Measurements from ENCODE around the gene AHSG. TPM values are rescaled to one million over a fixed set of nuclear protein-coding genes. Genes with fewer than 3 reads are reported as not detected.

Gene AHSG
- total RNA-seq, 1 experiment from 2014 or later: not detected

Other genes with a start within 250 kb of the AHSG start
- 0.63 and 0.81 TPM in 2 replicates for gene CRYGS, start 68.7 kb upstream of the AHSG start, total RNA-seq (2014; rRNA removed; shearing (Covaris generic))
- gene TBCCD1, start 45.7 kb upstream of the AHSG start, total RNA-seq (2014; rRNA removed; shearing (Covaris generic)): 9.6 and 12.2 TPM in 2 replicates
- 152 and 170 TPM in 2 replicates for gene DNAJB11, start 42.3 kb upstream of the AHSG start, total RNA-seq (2014; rRNA removed; shearing (Covaris generic))
- gene FETUB, start 27.3 kb downstream of the AHSG start, total RNA-seq (2014; rRNA removed; shearing (Covaris generic)): not detected in 2 replicates
- not detected in 2 replicates for gene HRG, start 53.0 kb downstream of the AHSG start, total RNA-seq (2014; rRNA removed; shearing (Covaris generic))
- not detected in 2 replicates for gene KNG1, start 104.3 kb downstream of the AHSG start, total RNA-seq (2014; rRNA removed; shearing (Covaris generic))
- gene EIF4A2, start 170.5 kb downstream of the AHSG start, total RNA-seq (2014; rRNA removed; shearing (Covaris generic)): 466 and 604 TPM in 2 replicates
- 75.7 and 106 TPM in 2 replicates for gene RFC4, start 193.4 kb downstream of the AHSG start, total RNA-seq (2014; rRNA removed; shearing (Covaris generic))
- gene ADIPOQ, start 229.7 kb downstream of the AHSG start, total RNA-seq (2014; rRNA removed; shearing (Covaris generic)): not detected in 2 replicates

Data from SJSA1 (cell line).